Measurements from ENCODE around the gene OR2A1. TPM values are rescaled to one million over a fixed set of nuclear protein-coding genes. Genes with fewer than 3 reads are reported as not detected.
"Not testable (repeated sequence)": the region's sequence is repeated elsewhere in the genome, so short reads cannot be mapped to it uniquely, and the experiment has no call there.

The OR2A1 gene
- total and polyA plus RNA-seq, 3 experiments from 2014 or later: not detected

DNA sequence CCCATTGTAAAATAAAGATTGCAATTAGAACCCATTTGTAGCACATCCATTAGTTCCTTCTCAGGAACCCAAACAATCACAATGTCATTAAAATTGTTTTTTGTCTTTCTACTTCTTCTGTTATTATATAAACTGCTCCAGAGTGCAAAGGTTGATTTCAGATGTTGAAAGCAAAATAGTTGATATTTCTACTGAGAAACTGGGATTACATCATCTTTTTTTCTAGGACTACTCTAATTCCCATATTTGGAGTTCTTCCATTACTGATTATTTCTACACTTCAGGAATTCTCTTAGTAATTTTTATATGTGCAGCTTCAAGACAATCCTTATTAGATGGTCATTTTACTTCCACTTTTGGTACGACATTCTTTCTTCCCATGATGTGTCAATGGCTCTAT, 5.3 kb downstream of the OR2A1 start:
- H3K27me3 Mint-ChIP-seq, H3K36me3 Mint-ChIP-seq, H3K4me1 Mint-ChIP-seq: not testable (repeated sequence)

DNA sequence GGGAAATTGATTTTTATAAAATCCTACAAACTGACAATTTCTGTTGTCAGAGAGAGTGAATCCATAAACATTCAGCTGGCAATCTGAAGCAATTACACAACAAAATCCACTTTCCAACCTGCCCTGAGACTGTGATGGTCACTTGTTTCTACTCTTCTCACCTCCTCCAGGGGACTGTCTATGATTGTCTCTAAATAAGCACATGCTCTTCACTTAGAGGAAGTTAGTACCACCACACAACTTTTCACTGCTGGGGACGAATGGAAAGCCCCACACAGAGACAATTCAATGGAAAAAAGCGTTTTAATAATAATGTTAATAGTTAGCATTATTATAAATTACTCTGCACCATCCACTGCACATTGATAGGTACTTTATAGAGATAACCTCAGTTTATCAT, 7.3 kb downstream of the OR2A1 start:
- H3K4me3 ChIP-seq (ENCODE audit: low read length); H3K36me3 Mint-ChIP-seq; H3K27ac ChIP-seq (ENCODE audit: low read depth, low read length); H3K27me3 ChIP-seq (ENCODE audit: insufficient read depth, low read length, poor library complexity, severe bottlenecking); DNase-seq; H3K36me3 ChIP-seq (ENCODE audit: insufficient read depth, low read length); H3K27me3 Mint-ChIP-seq; POLR2A ChIA-PET; CTCF ChIA-PET; H3K4me1 Mint-ChIP-seq; H3K9me3 ChIP-seq (ENCODE audit: low read length); H3K4me3 Mint-ChIP-seq; H3K9me3 Mint-ChIP-seq; H3K27ac Mint-ChIP-seq; H3K4me1 ChIP-seq (ENCODE audit: insufficient read depth, low read length): not testable (repeated sequence)

More for the DNA sequence above, 5.3 kb downstream of the OR2A1 start:
- H3K9me3 ChIP-seq (ENCODE audit: low read length); H3K27me3 ChIP-seq (ENCODE audit: insufficient read depth, low read length, poor library complexity, severe bottlenecking); H3K9me3 Mint-ChIP-seq; POLR2A ChIA-PET; H3K4me1 ChIP-seq (ENCODE audit: insufficient read depth, low read length); H3K4me3 Mint-ChIP-seq; H3K4me3 ChIP-seq (ENCODE audit: low read length); H3K36me3 ChIP-seq (ENCODE audit: insufficient read depth, low read length); CTCF ChIA-PET; H3K27ac ChIP-seq (ENCODE audit: low read depth, low read length); H3K27ac Mint-ChIP-seq; DNase-seq: not testable (repeated sequence)

DNA sequence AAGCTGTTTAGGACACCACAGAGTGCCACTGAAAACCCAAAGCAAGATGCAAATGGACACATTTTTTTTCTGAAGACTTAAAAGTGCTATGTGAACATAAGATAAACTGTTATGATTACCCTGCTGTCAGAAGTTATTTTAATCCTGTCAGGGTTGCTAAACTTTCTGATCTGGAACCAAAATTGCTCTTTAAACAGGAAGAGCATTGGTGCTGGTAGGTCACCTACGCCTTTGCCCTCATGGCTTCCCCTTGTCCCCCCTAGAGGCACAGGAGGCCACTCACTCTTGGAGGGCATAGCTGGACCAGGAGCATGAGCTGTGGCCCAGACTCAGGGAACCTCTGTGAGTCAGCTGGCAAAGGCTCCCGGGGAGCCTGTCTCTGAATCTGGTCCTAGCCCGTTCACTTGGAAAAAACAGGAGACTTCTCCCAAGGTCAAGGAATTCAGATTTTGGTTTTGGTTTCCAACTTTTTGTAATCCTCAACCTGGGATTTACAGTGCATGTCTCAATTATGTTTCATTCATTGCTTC, 9.5 kb downstream of the OR2A1 start:
- H3K4me3 ChIP-seq (ENCODE audit: low read length); CTCF ChIA-PET; H3K4me1 Mint-ChIP-seq; H3K4me1 ChIP-seq (ENCODE audit: insufficient read depth, low read length); H3K36me3 ChIP-seq (ENCODE audit: insufficient read depth, low read length); H3K9me3 Mint-ChIP-seq; H3K27me3 Mint-ChIP-seq; POLR2A ChIA-PET; H3K4me3 Mint-ChIP-seq; H3K27ac Mint-ChIP-seq; DNase-seq; H3K27ac ChIP-seq (ENCODE audit: low read depth, low read length); H3K9me3 ChIP-seq (ENCODE audit: low read length); H3K27me3 ChIP-seq (ENCODE audit: insufficient read depth, low read length, poor library complexity, severe bottlenecking); H3K36me3 Mint-ChIP-seq: not testable (repeated sequence)

DNA sequence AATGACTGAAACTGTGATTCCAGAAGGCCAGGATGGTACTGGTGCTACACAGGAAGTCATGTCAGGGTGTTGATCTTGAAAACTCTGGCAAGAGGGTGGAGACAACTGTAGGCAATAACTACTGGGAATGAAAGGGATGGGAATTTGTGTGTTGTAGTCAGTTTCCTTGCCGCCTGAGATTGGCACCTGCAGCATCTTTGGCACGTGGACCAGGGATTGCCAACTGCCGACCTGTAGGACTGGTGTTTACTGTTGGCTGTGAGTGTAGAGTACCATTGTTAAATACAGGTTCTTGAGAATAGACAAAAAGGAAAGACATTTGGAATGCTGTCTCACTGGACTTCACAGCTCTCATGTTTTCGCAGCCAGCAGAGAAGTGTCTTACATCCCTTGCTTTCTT, 11.1 kb downstream of the OR2A1 start:
- H3K27me3 ChIP-seq (ENCODE audit: insufficient read depth, low read length, poor library complexity, severe bottlenecking); H3K27ac ChIP-seq (ENCODE audit: low read depth, low read length); H3K9me3 Mint-ChIP-seq; H3K4me1 Mint-ChIP-seq; CTCF ChIA-PET; DNase-seq; POLR2A ChIA-PET; H3K4me3 Mint-ChIP-seq; H3K4me1 ChIP-seq (ENCODE audit: insufficient read depth, low read length); H3K4me3 ChIP-seq (ENCODE audit: low read length); H3K27me3 Mint-ChIP-seq; H3K27ac Mint-ChIP-seq; H3K36me3 ChIP-seq (ENCODE audit: insufficient read depth, low read length); H3K9me3 ChIP-seq (ENCODE audit: low read length); H3K36me3 Mint-ChIP-seq: not testable (repeated sequence)

DNA sequence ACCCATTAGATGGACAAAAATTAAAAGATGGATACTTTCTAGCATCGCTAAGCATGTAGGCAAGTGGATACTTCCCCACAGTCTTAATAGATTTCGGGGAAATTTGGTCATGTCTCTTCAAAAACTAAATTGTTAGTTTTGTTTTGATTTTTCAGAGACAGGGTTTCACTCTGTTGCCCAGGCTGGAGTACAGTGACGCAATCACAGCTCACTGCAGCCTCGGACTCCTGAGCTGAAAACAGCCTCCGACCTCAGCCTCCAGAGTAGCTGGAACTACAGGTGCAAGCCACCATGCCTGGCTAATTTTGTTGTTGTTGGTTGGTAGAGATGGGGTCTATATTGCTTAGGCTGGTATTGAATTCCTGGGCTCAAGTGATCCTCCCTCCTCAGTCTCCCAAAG, 13.6 kb downstream of the OR2A1 start:
- H3K36me3 ChIP-seq (ENCODE audit: insufficient read depth, low read length); H3K4me1 ChIP-seq (ENCODE audit: insufficient read depth, low read length); H3K9me3 ChIP-seq (ENCODE audit: low read length); H3K27me3 Mint-ChIP-seq; H3K36me3 Mint-ChIP-seq; H3K4me3 ChIP-seq (ENCODE audit: low read length); H3K27me3 ChIP-seq (ENCODE audit: insufficient read depth, low read length, poor library complexity, severe bottlenecking); CTCF ChIA-PET; POLR2A ChIA-PET; H3K27ac ChIP-seq (ENCODE audit: low read depth, low read length); DNase-seq; H3K4me3 Mint-ChIP-seq; H3K4me1 Mint-ChIP-seq; H3K9me3 Mint-ChIP-seq; H3K27ac Mint-ChIP-seq: not testable (repeated sequence)

DNA sequence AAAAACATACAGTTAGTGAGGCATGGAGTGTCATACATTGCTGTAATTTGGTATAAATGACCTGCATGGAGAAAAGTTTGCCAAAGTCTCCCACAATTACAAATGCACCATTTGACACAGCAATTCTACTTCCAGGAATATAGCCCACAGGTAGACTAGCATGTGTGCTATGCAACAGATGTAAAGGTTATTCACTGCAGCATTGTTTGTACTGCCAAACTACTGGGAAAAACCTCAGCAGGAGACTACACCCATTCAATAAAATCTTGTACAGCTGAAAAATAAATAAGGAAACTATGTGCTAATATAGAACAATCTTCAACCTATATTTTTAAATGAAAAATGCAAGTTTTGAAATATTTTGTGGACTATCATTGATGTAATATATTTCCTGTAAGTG, 17.8 kb downstream of the OR2A1 start:
- H3K27ac ChIP-seq (ENCODE audit: low read depth, low read length); H3K9me3 Mint-ChIP-seq; H3K27me3 ChIP-seq (ENCODE audit: insufficient read depth, low read length, poor library complexity, severe bottlenecking); H3K4me3 Mint-ChIP-seq; POLR2A ChIA-PET; H3K4me1 ChIP-seq (ENCODE audit: insufficient read depth, low read length); H3K36me3 Mint-ChIP-seq; CTCF ChIA-PET; H3K36me3 ChIP-seq (ENCODE audit: insufficient read depth, low read length); DNase-seq; H3K4me3 ChIP-seq (ENCODE audit: low read length); H3K4me1 Mint-ChIP-seq; H3K9me3 ChIP-seq (ENCODE audit: low read length); H3K27me3 Mint-ChIP-seq; H3K27ac Mint-ChIP-seq: not testable (repeated sequence)

DNA sequence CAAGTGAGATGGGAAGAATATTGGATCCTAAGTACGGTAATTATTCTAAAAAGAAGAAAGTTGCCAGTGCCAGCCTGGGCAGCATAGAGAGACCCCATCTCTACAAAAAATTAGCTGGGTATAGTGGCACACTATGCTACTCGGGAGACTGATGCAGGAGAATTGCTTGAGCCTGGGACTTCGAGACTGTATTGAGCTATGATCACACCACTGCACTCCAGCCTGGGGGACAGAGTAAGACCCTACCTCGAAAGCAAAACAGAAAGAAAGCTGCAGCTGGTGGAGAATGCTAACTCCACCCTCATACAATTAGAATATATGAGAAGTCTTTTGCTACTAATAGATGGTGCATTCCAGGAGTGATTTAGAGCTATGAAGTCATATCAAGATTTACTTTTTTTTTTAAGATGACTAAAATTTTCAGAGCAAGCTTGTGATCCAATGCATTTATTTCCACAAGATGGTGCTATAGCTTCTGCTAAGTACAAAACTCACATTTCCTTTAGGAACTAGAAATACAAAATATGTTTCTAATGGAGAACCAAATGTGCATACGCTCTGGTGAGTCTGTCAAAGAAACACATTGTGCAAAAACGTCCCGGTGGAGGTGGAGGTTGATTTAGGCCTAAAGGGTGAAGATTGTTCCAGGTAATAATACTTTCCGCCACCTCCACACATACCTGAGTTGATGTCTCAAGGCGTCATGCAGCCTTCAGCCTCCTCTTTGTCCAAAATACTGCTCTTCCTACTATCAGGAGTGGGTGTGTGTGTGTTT, 19.2 kb downstream of the OR2A1 start:
- POLR2A ChIA-PET; H3K27me3 ChIP-seq (ENCODE audit: insufficient read depth, low read length, poor library complexity, severe bottlenecking); H3K36me3 ChIP-seq (ENCODE audit: insufficient read depth, low read length); H3K4me1 ChIP-seq (ENCODE audit: insufficient read depth, low read length); H3K36me3 Mint-ChIP-seq; H3K27ac Mint-ChIP-seq; H3K27ac ChIP-seq (ENCODE audit: low read depth, low read length); H3K9me3 Mint-ChIP-seq; H3K27me3 Mint-ChIP-seq; H3K9me3 ChIP-seq (ENCODE audit: low read length); H3K4me3 ChIP-seq (ENCODE audit: low read length); H3K4me1 Mint-ChIP-seq; H3K4me3 Mint-ChIP-seq: not testable (repeated sequence)
- peak in 1 of 5 donors; percentile 17 for DNase-seq
- CTCF ChIA-PET: interaction anchor here (0.7 kb wide), 1 partner anchor 61 kb away, joined by 3 read pairs; no protein-coding TSS in a partner anchor

DNA sequence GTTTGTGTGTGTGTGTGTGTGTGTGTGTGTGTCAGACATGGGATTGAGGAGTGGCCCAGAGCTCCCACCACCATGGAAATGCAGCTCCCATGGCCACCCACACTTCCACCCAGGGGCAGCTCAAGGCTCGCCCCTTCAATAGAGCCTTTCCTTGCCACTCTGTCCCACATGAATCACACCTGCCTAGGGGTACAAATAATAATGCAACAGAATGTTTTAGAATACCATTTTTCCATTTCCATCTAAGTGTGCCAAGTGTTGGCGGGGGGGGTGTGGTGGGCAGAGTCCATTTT, 19.7 kb downstream of the OR2A1 start:
- H3K27ac ChIP-seq (ENCODE audit: low read depth, low read length); H3K36me3 Mint-ChIP-seq; H3K9me3 Mint-ChIP-seq; H3K4me3 ChIP-seq (ENCODE audit: low read length); H3K36me3 ChIP-seq (ENCODE audit: insufficient read depth, low read length); H3K4me1 ChIP-seq (ENCODE audit: insufficient read depth, low read length); H3K27me3 ChIP-seq (ENCODE audit: insufficient read depth, low read length, poor library complexity, severe bottlenecking); DNase-seq; POLR2A ChIA-PET; H3K27ac Mint-ChIP-seq; H3K9me3 ChIP-seq (ENCODE audit: low read length); H3K27me3 Mint-ChIP-seq; H3K4me1 Mint-ChIP-seq: not testable (repeated sequence)
- CTCF ChIA-PET: interaction anchor here (0.7 kb wide), 1 partner anchor 61 kb away, joined by 3 read pairs; no protein-coding TSS in a partner anchor
- peak overlapping the region in 1 of 7 donors; percentile 48 for H3K4me3 Mint-ChIP-seq

DNA sequence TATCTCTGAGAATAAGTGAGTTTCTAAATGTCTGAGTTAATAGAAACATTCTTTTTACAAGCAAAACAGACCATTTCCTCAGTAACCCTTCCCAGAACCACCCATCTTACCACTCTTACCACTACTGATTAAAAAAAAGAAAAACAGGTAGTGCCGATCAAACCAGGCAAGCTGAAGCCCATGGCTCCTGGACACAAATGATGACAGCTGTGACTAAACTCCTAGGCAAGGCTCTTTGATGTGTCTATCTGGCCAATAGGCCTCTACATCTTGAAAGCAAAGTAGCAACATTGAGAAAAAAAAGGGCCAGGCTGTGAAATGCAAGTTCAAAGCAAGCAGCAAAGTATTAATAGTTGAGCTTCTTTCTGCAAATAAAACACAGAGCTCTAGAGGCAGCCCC, 36.4 kb downstream of the OR2A1 start:
- H3K4me3 Mint-ChIP-seq; POLR2A ChIA-PET; H3K36me3 ChIP-seq (ENCODE audit: insufficient read depth, low read length); H3K27ac Mint-ChIP-seq; H3K4me1 ChIP-seq (ENCODE audit: insufficient read depth, low read length); H3K27me3 Mint-ChIP-seq; CTCF ChIA-PET; H3K36me3 Mint-ChIP-seq; DNase-seq; H3K27ac ChIP-seq (ENCODE audit: low read depth, low read length); H3K9me3 Mint-ChIP-seq; H3K4me3 ChIP-seq (ENCODE audit: low read length); H3K27me3 ChIP-seq (ENCODE audit: insufficient read depth, low read length, poor library complexity, severe bottlenecking); H3K9me3 ChIP-seq (ENCODE audit: low read length): not testable (repeated sequence)
- peaks cover 6 to 17% (median 11%) of the 10 kb centered on the region in 3 donors for H3K4me1 Mint-ChIP-seq

Measured in CD8-positive, alpha-beta memory T cell (primary cell).